ENCODE results near the gene DDR2.

The DDR2 gene

DNA sequence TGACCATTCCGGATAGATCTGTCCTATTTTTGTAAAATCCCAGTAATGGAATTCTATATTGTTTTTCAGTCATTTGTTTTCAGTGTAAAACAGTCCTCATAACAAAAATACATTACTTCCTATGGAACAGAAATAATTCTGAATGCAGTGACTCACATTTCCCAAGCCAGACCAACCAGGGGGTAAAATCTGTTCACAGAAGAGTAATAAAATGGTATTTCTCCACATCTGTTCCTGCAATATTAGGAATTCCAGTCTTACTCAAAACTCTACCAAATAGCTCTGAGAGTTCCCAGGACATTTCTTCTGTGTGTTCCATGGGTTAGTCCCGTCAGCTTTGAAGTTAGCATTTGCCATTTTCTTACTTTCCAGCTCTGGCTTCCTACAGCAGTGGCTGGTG, 2.6 kb upstream of the DDR2 start:
- DNase-seq (ENCODE audit: low read depth in 3 of 3) = no peak

DNA sequence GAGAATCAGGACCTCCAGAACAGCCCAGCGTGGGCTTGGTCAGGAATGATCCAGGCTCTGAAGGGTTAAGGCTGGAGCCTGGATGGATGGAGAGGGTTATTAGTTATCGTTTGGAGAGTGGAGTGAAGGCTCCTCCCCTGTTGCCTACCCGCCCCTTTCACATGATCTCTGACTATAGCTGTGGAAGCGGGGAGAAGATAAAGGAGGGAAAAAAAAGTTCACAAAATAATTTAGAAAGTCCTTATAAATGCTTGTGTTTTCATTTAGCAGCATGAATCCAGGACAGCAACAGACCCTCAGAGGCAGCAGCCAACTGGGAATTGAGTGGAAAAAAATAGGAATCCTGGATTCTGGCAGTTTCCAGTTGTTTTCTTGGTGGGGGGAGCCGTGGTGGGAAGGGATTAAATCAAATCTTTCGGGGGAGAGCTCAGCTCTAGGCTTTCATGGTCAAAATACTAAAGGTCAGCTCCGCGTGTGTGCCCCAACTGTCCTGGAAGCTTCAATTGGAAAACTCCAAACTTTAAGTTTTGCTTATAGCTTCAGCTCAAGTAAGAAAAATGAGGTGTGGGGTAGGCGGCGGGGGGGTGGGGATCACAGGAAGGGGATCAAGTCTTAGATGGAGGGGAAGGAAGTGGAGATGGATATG, 595 bp upstream of the DDR2 start:
- DNase-seq (ENCODE audit: low read depth in 3 of 3) = no peak

DNA sequence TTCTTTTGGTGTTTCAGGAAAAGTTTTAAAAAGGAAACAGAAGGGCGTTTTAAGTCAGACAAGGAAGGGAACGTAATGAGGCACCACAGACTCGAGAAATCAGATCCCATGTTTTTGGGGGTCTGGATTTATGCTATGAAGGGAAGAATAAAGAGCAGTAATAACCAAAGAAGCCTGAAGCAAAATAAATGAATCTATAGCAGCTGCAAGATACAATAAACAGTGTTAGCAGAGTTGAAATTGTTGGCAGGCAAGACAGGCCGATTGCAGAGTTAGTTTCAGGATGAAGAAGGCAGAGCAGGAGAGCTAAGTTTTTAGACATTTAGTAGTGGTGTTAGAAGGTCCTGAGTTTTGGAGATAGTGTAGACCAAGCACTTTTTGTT, 425 bp downstream of the DDR2 start:
- no peak for DNase-seq (ENCODE audit: low read depth in 3 of 3)

DNA sequence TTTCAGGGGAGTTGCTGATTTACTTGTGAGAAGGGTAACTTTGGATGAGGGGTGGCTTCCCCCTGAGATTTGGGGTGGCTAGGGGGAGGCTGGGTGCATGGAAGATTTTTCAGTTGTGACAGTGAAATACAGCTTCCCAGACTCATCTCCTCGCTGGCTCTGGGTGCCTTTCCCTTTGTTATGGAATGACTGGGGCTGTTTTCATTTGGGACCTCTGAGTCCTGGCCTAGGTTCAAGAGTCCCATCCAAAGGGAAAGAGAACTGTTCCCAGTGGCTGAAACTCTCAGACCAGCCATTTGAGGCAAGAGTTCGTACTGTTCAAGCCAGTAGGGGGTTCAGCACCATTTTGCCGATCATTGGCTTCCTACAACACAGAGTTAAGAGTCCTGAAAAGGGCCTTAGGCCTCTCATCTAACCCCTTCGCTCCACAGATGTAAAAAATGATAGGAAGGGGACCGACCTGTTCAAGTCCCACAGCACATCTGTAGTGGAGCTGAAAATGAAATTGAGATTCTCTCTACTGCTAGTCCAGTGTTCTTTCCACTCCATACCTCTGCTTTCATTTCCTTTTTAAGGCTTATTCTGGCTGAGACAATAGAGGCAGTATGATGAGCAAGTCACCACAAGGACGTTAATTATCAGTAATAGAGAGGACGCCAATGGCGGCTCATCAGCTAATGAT, 958 bp downstream of the DDR2 start:
- DNase-seq (ENCODE audit: low read depth in 3 of 3) = no peak

DNA sequence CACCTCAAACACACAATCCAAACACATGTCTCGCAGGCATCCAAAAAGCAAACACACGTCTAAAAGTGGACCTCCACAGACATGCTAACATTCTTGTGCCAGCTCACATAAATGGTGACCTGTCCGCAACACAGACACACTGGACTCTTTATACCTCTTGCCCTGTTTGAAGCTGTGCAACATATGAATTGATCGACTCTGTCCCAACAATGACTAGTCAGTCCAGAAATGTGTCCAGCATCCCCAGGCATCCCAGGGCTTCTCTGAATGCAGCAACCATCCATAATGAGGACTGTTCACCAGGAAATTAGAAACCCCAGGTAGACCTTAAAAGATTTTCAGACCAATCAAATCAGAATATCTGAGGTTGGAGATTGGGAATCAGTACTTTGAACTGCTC, 3.2 kb downstream of the DDR2 start:
- no peak for DNase-seq (ENCODE audit: low read depth in 3 of 3)

DNA sequence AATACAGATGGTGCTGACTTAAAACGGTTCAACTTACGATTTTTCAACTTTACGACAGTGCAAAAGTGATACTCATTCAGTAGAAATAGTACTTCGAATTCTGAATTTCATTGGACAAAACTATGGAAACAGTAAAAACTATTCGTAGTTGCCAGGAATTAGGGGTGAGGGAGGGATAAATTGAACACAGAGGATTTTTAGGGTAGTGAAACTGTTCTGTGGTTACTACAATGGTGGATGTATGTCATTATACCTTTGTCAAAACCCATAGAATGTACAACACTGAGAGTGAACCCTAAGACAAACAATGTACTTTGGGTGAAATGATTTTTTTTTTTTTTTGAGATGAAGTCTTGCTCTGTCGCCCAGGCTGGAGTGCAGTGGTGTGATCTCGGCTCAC, 7.5 kb downstream of the DDR2 start:
- no peak for DNase-seq (ENCODE audit: low read depth in 3 of 3)

DNA sequence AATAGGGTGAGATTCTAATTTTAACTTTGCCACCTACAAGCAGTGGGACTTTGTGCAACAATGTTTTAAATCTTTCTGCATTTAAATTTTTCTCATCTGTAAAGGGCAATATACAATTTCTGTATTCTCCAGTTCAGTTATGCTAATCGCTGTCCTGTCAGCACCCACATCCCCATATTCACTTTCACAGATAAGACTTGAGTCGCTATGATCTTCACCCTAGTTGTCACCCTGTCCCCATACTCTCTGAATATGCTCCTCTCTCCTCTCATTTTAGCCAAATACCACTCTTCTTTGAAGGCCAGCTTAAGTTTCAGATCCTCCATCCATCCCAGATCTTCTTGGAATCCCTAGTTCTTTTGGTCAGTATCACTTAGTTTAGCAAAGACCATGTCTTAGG, 8.8 kb downstream of the DDR2 start:
- DNase-seq (ENCODE audit: low read depth in 3 of 3) = no peak

DNA sequence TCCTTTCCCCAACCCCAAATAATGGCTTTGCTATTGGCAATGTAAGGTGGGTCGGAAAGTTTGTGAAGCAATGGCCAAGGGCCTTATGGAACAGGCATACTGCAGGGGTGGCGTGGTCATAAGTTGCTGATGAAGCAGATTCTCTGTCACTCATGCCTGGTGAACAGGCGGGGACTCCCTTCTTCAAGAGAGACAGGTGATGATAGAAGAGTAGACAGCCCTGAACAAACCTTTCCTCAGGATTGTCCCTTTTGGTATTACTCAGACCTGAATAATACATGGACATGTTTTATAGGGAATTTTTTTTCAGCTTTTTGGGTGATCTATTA, 12.7 kb downstream of the DDR2 start:
- DNase-seq (ENCODE audit: low read depth in 3 of 3) = no peak

DNA sequence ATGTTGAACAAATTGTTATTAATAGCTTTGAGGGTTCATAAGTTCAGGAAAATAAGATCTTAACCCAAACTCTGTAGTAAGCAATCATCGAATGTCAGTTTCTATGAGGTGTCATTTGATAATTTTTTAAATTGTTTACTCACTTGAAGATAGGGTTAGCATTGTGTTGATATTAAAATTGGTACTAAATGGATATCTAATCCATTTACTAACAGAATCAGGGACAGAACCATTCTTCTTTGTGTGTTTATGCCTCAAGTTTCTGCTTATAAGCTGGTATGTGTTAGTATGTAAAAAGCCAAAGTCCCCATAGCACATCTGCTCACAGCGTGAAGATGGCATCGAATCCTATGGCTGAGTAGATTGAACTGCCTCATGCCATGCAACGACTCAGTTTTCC, 13.4 kb downstream of the DDR2 start:
- no peak for DNase-seq (ENCODE audit: low read depth in 3 of 3)

DNA sequence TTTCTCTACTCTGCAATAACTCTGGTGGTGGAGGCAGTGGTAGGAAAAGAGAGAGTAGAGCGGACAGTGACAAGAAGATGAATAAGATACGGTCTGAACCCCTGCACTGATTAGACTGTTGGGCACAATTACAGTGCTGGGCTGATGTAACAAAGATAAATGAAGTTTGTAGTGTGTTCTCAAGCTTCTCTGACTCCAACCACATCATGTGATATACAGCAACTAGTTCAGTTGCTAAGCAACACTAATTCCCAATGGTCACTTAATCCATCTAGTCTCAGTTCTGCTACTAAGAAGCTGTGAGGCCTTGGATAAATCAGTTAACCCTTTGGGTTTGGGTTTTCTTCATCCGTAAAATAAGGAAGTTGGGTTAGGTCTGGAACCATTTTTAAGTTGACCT, 17.3 kb downstream of the DDR2 start:
- DNase-seq (ENCODE audit: low read depth in 3 of 3) = no peak

DNA sequence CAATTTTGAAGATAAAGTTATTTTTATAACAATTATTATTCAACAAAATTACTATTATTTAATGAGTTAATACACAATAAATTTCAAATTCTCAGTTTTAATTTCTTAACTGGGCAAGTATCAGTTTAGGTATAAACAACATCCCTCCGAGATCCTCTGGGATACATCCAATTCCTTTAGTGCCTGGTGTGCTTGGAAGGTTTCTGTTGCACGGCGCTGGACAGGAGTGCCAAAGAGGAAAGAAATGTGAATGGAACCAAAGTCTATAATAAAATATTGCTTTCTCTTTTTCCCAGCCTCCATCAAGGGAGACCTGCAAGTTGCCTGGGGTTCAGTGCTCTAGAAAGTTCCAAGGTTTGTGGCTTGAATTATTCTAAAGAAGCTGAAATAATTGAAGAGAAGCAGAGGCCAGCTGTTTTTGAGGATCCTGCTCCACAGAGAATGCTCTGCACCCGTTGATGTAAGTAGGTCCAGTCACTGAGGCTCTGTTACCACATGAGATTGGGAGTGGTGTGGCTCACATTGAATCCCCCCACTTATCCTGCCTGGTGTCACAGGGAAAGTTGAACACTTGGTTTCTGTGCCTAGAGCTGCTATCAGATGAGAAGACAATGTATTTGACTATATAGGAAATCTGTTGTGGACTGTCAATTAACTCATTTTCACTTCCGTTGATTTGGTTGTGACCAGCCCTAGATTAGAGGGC, 22.8 kb downstream of the DDR2 start:
- no peak for DNase-seq (ENCODE audit: low read depth in 3 of 3)

DNA sequence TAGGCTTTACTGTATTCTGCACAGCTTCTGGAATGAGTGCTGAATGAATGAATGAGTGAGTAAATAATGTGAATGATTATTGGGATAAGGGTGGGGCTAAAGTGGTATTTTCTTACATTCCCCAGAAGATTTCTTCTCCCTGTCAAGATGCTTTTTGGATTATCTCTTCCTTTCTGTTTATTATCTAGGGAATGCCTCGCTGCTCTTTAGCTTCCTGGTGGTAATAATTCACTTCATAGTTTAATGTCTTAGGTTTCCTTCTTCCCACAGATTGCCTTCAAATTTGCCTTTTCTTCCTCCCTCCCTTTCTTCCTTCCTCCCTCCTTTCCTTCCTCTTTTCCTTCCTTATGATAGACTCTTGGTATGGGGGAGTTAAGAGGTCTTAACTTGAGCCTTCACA, 24.0 kb downstream of the DDR2 start:
- DNase-seq (ENCODE audit: low read depth in 3 of 3) = no peak

DNA sequence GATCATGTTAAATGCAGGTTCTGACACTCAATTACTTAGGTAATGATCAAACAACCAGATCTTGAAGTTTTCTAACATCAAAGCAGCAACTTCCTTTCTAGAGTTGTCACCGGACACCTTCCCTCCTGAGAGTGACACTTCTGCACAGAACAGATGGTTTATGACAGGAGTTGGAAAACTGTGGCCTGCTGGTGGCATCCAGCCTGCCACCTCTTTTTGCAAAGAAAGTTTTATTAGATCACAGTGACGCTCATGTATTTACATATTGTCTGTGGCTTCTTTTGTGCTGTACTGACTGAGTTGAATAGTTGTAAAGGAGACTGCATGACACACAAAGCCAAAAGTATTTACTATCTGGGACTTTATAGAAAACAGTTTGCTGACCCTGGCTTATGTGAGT, 28.3 kb downstream of the DDR2 start:
- no peak for DNase-seq (ENCODE audit: low read depth in 3 of 3)

DNA sequence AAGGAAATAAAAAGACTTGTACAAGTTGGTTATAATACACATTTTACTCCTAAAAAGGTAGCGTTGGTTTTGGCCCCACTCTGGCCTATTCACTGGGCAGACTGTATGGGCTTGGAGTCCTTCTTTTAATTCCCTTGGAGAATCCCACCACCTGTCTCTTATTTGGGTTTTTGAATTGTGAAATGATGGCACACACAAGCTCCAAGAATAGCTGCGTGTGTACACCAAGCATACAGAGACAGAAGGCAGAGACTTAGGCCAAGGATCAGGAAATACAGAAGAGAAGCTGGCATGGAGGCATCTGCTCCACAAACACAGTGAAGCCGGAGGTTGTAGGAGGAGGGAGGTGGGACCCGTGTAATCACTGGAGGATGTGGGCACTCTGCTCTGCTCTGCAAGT, 29.1 kb downstream of the DDR2 start:
- DNase-seq (ENCODE audit: low read depth in 3 of 3) = no peak

DNA sequence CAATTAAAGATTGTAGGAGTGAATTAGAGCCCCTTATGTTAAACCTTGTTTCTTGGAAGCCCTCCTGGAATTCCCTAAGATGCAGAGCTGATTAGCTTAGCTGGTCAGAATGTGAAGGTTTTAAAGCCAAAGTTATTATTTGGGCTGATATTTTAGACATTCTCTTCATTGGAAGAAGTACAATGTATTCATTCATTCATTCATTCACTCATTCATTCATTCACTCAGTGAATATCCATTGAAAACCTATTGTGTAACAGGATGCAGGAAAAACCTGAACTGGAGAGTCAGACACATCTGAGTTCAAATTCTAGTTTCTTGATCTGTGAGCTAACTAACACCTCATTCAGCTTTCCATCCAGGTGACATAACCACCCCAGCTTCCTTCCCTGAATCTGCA, 29.7 kb downstream of the DDR2 start:
- DNase-seq (ENCODE audit: low read depth in 3 of 3) = no peak

DNA sequence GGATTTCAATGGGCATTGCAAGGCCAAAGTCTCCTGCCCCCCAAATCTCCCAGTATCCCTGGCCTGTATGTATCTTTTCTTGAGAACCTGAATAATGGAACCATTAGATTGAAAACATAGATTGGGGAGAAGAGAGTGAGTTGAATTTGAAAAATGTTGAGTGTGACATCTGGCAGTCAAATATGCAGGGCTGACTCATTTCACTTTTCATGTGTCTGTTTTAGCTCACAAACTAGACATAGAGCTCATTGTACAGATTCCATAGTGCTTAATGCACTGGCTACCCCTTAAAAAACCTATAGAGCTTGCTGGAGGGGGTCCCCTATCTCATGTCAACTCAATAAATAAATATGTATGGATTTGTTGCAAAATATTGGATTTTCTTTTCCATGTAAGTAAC, 30.8 kb downstream of the DDR2 start:
- no peak for DNase-seq (ENCODE audit: low read depth in 3 of 3)

DNA sequence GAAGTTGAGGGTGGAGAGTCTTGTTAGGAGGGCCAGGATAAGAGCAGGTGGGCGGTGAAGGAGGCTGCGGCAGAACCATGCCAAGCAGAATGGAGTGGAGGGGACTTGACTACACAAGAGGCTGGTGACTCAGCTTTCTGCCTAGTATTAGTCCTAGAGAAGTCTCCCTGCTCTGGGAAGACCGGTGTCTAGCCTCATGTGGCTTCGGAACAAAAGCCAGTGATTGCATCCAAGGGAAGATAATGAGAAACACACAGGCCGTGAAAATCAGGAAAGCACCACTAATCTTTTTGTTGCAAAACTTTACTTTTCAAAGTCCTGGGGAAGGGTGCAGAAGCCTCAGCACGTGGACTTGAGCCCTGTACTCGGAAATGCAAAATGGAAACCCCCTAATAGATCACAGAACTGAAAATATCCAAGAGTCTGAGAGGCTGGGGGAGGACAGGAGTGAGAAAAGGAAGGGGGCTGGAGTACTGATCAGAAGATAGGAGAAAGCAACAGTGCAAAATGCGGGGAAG, 31.4 kb downstream of the DDR2 start:
- DNase-seq (ENCODE audit: low read depth in 3 of 3) = no peak

DNA sequence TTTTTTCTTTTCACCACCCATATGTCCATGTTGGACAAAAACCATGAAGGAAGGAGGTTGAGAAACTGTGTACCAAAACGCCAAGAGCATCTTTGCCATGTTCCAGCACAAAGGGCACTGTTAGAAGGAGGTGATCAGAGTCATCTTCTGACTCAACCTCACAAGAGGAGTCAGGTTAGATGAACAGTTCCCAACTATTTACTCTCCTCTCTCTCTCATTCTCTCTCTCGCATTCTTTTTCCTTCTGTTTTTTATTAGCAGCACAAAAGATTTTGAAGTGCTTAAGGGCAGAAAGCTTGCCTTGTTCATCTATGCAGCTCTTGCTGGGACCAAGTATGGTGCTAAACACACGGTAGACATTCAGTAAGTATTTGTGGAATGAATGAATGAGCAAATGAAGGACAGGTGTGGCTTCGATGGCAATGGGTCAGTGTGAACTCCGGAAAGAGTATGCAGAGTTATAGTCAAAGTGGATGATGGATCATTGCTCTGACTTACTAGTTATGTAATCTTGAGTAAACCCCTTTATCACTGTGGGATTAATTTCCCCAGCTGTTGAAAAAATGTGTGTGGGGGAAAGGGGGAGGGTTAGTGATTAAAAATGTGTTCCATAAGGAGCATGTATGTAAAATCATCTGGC, 33.9 kb downstream of the DDR2 start:
- DNase-seq (ENCODE audit: low read depth in 3 of 3) = no peak

DNA sequence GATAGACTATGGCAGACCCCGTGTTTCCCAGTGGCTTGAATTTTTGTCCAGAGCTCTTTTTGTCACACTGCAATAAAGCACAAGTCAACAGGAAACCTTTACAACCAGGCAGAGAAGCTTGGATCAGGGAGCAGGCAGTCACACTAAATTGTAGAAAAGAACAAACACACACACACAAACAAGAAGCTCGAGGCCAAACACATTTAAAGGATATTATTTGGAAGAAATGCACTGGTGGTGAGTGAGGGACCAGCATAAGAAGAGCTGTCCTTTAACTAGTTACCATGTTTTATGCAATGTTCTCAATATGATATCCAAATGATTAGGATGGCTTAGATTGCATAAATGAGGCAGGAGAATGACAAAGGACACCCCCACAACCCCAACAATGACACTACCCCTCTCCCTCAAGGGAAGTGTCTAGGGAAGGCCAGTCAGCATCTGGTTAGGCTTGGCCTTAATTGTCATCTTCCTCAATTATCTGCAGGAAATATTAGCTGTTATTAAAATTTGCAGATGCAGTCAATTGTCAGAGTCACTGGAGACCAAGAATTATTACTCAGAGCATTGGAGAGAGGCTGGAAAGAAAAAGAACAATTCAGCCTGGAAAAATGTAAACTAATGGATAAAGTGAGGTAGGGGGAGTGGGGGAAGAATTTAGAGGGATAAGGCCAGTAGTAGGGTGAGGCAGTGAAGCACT, 35.3 kb downstream of the DDR2 start:
- DNase-seq (ENCODE audit: low read depth in 3 of 3) = no peak

DNA sequence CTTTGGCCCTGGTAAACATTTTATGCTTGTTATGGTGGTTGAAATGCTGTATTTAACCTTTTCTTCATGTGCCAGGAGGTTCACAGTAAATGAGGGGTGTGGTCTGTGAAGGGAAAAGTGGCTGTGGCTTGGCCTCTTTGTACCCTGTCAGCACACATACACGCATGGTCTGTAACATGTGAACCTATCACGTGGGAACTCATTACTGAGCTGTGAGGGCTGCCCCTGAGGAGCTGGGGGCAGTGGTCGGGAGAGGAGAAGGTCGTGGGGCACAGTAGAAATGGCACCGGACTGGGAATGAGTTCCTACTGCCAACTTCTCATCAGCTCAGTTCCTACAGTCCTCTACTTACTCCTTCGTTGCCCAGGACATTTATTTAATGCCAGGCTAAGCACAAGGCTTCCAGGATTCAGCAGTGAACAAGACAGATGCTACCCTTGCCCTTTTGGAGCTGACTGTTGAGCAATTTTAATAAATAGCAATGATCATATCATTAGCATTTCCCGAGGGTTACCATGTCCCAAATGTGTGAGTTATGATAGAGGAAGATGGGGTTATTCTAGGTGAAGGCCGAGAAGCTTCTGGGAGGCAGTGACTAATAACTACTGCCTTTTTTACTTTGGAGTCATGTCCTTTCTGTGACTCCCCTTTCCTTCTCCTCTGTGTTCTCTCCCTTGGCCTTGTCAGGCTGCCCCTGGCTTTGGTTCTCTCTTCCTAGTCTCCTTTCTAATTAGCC, 38.8 kb downstream of the DDR2 start:
- no peak for DNase-seq (ENCODE audit: low read depth in 3 of 3)

DNA sequence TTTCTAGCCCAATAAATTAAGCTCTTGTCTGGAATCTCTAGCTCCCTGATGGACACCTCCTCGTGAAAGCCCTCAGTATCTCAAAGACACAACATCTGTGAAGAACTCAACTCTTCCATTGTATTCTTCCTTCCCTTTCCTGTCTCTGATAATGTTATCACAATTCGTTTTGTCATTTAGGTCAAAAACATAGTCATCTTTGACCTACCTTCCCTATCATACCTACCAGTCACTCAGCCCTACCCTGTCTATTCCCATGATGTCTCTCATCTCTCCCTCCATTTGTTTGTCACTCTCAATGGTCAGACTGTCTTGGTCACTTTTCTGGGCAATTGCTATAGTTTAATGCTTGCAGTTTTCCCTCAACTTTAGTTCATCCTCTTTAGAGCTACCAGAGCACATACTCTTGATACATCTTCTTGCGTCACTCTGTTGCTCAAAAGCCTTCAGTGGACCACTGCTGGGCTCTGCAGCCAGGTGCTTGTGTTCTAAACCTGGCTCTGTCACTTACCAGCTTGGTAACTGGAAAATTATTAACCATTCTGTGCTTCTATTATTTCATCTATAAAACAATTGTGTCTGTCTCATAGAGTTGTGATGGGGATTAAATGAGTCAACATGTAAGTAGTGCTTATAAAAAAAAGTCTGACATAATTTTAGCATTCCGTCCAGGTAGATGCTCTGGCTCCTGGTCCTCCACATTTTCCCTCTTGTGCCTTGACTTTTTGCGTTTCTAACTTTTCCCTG, 39.6 kb downstream of the DDR2 start:
- no peak for DNase-seq (ENCODE audit: low read depth in 3 of 3)

Measured in stimulated activated CD4-positive, alpha-beta T cell treated with anti-CD3 and anti-CD28 coated beads, TNF-alpha, amount 100 ng/mL, for 4 hours (primary cell).